Peyer's patch (tissue), 4 donors: ENCODE data around the gene ARHGAP15.

Source experiments
- POLR2A ChIP-seq, 2 donors: fragments of 450-650 bp; IDR thresholded peaks; one replicate each; pipeline ENCODE4 v1.5.1; 2017; ENCODE audit warnings: antibody characterized with exemption in 2 of 2, mild to moderate bottlenecking in 2 of 2, moderate library complexity in 2 of 2
- TF ChIP-seq, protein P1 (sequence below), 6 experiments: fragments of 450-650 bp in 4 of 6; fragments of 200-600 bp in 2 of 6; sonication (generic) in 1 of 6; IDR thresholded peaks; one replicate each; pipeline ENCODE4 v1.5.1; 2017 to 2019; ENCODE audit warnings: antibody characterized with exemption in 6 of 6, mild to moderate bottlenecking in 3 of 6, moderate library complexity in 1 of 6

DNA sequence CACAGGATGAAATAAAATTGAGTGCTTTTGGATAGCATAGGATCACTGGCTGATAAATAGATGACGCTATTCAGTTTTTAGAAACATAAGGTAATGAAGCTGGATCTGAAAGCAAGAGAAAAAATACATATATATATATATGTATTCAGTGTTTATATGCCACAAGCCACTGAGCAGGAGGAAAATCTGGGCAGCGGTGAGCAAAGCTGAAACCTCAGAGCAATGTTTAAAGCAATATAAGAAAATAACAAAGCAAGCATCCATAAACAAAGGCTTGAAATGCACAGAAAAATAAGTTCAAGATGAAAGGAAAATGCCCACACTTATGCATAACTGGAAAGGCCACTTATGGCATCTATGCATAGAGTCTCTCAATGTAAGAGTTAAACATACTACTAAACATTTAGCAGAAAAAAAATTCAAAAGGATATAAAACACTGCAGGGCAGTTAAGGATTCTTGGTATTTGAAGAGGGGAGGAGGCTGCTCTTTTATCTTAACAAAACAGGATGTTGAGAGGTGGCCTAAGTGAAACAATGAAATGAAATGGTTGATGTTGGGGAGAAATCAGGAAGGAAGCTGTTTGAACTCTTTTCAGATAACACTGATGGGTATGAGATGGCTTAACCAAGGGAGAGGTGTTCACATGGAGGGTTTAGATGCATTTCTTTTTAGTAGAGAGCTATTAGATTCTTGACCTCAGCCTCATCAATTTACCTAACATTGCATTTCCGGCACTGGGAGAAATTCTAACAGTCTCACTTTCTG lies 129.1 kb downstream of the ARHGAP15 start:
- TF ChIP-seq, protein P1, sequence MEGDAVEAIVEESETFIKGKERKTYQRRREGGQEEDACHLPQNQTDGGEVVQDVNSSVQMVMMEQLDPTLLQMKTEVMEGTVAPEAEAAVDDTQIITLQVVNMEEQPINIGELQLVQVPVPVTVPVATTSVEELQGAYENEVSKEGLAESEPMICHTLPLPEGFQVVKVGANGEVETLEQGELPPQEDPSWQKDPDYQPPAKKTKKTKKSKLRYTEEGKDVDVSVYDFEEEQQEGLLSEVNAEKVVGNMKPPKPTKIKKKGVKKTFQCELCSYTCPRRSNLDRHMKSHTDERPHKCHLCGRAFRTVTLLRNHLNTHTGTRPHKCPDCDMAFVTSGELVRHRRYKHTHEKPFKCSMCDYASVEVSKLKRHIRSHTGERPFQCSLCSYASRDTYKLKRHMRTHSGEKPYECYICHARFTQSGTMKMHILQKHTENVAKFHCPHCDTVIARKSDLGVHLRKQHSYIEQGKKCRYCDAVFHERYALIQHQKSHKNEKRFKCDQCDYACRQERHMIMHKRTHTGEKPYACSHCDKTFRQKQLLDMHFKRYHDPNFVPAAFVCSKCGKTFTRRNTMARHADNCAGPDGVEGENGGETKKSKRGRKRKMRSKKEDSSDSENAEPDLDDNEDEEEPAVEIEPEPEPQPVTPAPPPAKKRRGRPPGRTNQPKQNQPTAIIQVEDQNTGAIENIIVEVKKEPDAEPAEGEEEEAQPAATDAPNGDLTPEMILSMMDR (IDR thresholded peaks at IDR 0.05): no peak
- no peak for TF ChIP-seq POLR2A (IDR thresholded peaks at IDR 0.05)
